NCI-H1694 treated with DMSO at 0.1 percent for 48 hours (cell line): Measurements from ENCODE around the gene MS4A10.

ENCODE experiments used
- DNase-seq: peaks from one replicate; lab custom pipeline; 2025; lab: John Stamatoyannopoulos, UW

The MS4A10 gene

DNA sequence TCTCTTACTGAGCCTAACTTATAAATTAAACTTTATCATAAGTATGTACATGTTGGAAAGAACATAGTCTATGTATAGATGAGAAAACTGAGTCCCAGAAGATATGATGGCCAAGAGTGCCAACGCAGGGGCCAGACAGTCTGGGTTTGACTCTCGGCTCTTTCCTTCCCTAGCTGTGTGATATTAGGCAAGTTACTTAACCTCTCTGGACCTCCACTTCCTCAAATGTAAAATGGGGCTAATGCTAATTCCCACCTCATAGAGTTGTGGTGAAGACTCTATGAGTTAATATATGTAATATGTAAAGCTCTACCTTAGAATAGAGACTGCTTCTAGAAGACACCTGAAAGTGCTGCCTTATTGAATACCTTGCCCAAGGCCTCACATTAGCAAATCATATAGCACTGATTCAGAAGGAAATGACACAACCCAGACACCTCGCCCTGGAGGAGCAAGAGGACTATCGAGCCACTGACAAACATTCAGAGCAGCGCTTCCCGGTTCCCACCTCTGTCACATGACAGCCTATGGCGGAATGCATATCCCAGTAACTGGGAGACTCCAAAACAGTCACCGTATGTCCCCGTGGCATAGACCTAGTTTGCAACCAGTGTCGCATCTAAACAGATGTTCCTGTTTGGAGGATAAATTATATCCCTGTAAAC, 45.5 kb downstream of the MS4A10 start:
- peak; percentile 93 for DNase-seq

DNA sequence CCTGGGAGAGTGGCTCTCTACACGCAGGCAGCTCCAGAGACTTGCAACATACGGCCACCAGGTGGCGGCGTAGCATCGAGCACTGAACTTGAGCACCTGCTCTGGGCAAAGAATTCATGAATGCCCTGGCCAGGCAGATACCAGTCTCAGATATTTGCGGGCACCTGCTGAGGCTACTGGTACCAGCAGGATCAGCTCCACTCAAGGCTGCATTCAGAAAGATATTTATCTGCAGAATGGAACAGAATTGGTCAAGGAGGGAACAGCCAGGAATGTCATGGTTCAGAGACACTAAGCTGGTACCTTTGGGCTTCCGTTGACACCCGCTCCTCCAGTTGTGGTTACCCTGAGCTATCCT, 46.0 kb downstream of the MS4A10 start:
- no peak for DNase-seq

DNA sequence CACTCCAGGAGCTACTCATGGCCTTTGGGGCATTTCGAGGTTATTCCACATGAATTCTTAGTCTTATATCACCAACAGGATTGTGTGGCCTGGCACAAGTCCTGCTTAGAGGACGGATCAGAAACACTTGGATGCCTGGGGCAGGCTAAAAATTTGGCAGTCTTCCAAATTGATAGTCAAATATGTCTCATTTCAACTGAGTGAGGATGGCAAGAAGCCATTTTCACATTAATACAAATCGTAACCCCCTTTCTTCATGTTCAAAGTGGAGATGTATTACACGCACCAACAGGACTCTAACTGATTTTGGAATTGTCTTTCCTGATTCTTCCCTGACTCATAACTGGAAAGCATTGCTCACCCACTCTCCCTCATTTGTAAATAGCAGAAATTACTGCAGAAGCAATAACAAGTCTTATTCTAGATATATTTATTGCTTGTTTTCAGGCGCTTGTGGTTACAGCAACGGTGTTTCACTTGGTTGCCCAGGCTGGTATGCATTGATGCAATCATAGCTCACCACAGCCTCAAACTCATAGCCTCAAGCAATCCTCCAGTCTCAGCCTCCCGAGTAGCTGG, 46.5 kb downstream of the MS4A10 start:
- peak; percentile 38 for DNase-seq

DNA sequence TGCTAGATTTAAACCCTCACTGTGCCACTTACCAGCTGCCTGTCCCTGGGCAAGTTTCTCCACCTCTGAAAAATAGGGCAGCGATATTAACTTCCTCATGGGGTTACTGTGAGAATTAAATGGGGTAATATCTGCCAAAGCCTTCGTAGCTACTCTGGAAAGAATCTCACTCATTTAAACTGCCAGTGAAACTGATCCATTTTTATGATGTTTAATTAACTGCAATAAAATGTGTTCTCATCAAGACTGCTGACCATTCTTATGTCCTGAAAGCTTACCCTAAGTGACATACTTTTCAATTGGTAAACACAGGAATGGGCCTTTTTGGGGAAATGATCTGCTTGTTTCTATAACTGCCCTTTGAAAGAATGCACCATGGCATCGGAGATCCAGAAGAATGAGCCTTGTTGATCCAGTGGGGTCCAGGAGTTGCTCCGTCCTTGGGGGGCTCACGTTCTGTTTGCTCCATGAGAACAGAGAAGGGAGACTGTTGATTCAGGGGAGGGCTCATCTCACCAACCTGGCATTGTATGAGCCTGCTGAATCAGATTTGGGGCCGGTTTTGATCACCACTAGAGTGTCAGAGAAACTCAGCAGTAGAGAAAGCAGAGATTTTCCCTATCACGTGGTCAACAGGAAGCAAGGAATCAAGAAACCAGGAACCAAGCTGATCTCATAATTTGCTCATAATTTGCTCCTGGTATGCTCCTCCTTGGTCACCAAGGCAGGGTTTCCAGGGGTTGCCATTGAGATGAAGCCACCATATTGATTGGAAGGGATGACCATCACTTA, 49.8 kb downstream of the MS4A10 start:
- DNase-seq = no peak

DNA sequence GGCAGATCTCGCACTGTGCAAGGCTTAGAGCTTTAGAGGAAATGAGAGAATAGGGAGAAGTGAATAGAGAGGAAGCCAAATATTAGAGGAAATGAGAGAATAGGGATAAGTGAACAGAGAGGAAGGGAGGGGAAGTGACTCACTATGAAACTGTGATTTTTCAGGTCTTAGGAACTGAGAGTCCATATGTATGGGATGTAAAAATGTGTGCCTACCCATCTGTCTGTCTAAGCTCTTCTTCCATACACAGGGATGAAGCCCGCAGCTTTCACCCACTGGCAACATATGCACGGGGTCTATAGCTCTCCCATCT, 50.4 kb downstream of the MS4A10 start:
- DNase-seq = peak; percentile 17

DNA sequence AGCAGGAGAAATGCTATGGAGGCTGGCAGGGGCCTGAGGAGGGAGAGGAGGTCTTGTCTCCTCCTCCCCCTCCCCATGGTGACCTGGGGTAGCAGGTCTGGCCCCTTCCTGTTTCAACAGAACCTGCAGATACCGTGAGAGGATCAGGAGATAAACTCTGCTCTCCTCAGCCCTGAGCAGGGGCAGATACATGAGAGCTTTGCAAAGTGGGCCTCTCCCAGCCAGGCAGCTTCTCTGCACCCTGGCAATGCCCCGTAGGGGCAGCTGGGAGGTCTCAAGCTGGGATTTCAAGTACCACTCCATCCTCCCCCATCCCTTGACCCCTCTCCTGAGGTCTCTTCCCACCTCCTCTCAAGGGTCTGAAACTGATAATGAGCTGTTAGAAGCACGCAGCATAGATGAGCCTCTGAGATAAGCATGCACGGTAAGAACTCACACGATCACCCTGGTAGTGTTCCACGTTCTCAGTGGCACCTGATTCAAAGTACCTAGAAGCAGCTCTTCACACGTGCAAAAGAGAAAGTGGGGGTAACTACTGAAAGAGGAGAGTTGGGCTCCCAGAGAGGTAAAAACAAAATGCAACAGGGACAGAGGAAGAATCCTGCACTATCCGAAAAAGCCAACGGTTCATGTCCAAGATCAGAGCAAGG, 51.9 kb downstream of the MS4A10 start:
- no peak for DNase-seq

DNA sequence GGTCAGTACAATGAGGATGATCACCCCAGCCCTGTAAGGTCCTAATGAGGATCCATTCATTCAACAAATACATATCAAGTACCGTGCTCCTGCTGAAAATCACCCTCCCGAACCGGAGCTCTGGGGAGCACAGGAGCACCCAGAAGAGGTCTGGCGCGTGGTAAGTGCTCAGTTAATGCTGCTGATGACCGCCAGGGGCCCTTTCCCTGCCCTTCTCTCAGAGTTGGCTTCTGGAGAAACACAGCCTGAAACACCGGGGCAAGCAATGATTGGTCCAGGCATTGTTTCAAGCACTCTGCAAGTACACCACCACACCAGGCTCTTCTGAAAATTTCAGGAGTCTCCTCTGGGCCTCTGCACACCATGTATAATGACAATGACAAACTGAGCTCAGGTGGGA, 53.0 kb downstream of the MS4A10 start:
- DNase-seq = no peak

DNA sequence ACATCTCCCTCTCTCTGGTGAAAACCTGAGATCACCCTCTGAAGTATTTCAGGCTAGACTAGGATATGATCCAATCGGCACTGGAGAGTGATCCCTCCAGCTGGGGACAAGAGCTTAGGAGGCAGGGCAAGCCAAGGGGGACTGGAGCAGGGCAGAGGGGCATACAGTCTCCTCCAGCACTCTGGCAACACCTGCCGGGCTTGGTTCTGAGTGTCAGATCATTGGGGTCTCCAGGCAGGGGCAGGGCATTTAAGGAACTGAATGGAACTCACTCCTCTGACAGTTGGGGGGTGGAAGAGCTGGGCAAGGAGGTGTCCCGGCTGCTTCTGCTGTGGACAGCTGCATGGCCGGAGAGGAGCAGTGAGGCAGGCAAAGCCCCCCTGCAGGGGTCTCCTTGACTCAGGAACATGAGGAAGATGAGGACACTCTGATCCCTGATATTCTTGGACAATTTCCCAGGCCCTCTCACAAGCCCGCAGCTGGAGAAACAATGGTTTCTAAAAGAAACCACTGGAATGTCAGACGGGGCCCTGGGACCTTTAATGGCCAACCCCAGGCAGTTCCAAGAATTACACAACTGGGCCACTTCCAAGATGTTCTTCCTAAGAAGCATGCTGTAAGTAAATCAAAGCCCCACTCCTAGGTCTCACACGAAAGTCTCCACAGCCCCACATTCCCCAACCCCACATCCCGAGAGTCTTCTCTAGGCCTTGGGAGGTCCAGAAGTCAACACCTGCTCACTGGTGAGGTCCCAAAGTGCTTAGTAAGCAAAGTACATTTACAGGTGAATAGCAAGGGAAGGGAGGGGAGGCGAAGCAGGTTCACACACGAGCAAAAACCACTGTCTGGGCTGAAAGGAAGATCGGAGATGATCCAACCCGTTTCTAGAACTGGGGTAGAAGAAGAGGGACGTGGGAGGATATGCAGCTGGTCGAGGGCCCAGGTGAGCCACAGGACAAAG, 55.6 kb downstream of the MS4A10 start:
- no peak for DNase-seq

DNA sequence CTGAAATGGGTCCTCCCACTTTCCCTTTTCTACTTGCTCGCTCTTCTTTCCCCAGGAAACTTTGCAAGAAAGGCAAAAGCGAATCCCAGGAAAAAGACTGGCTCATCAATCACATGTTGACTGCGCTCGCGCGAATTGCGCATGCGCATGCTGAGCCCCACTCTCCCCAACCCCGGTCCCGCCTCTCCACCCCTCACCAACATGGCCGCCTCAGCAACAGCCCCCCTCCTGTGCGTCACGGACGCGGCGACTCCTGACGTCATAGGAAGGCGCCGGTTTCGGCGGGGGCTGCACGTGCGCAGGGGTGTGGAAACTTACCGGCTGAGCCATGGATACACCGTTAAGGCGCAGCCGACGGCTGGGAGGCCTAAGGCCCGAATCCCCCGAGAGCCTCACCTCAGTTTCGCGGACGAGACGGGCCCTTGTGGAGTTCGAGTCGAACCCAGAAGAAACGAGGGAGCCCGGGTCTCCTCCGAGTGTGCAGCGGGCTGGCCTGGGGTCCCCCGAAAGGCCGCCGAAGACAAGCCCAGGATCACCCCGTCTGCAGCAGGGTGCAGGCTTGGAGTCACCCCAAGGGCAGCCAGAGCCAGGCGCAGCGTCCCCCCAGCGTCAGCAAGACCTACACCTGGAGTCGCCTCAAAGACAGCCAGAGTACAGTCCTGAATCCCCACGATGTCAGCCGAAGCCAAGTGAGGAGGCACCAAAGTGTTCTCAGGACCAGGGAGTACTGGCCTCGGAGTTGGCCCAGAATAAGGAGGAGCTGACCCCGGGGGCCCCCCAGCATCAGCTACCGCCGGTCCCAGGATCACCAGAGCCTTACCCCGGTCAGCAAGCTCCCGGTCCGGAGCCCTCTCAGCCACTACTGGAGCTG, 56.9 kb downstream of the MS4A10 start, which contains the start of gene CCDC86:
Gene CCDC86, plus strand, starts transcription at position 317 of the 871 bp plus-strand sequence. Its CDS starts 12 bp downstream, at position 329.
- peak; percentile 70 for DNase-seq

DNA sequence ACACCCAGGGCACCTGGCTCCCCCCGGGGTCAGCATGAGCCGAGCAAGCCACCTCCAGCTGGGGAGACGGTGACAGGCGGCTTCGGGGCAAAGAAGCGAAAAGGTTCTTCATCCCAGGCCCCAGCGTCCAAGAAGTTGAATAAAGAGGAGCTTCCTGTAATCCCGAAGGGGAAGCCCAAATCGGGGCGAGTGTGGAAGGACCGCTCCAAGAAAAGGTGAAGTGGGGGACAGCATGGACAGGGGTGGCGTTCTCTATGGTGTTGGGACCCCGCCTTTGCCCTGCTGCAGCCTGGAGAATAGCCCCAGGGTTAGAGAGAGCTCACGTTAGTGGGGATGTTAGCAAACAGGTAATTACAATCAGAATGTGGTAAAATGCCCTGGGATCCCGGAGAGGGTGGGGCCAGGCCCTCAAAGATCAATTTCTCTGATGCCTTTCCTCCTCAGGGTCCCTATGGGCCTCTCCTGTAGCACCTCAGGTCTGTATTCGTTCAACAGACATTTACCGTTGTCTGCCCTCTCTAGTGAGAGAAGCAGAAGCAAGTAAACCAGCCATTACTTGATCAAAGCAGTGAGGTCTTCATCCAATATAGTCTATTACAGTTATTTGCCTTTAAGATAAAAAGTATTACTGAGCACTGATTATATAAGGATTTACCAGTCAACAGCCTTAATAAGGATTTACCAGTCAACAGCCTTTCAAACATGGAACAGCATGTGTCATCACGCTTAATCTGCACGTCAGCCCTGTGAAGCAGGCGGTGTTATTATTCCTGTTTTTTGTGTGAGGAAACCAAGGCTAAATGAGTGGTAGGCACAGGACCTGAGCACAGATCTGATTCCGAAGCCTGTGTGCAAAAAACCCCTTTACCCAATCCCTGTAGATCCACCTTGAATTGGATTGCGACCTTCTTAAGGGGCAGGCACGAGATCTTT, 57.8 kb downstream of the MS4A10 start:
- DNase-seq = no peak

DNA sequence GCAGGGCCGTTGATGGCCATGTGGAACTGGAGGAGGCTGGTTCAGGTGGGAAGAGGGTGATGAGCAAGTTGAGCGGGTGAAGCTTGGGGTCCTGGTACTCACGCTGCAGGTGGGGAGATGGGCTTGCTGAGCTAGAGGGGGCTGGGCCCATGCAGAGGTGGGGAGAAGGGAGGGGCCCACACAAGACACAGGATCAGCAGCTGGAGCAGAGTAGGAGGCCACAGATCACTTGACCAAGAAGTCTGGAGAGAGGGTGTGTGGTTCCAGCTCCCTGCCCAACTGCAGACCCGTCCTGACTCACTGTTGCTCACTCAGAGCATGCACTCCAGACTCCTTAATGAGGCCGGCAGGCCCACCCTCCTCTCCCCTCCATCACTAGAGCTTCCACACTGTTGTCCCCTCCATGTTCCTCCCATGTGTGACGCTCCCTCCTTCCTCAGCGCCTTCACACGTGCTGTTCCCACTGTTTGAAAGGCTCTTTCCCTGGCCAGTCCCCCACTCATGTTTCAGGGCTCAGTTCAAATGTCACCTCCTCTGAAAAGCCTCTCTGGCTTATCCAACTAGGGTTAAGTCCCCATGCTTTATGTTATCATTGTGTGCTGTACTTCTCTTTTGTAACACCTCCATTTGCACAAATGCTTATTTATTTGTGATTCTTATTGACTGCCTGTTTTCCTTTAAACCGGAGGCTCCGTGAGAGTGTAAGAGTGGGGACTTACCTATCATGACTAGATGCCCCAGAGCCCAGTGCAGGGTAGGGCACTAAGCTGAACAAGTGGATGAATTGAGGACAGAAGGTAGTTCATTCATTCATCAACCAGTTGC, 59.1 kb downstream of the MS4A10 start:
- DNase-seq = no peak

DNA sequence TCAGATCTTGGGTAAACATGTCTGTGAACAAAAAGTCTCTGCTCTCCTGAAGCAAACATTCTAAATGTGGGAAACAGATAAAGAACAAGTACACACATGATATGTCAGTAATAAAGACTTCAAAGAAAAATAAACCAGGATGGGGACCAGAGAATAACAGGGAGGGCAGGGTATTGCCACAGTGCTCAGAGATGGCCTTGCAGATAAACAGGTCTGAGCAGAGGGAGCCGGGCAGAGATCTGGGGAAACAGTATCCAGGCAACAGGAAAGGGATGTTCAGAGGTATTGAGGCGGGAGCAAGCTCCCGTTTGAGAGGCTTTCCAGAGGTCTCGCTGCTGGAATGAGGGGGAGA, 59.7 kb downstream of the MS4A10 start:
- DNase-seq = no peak

DNA sequence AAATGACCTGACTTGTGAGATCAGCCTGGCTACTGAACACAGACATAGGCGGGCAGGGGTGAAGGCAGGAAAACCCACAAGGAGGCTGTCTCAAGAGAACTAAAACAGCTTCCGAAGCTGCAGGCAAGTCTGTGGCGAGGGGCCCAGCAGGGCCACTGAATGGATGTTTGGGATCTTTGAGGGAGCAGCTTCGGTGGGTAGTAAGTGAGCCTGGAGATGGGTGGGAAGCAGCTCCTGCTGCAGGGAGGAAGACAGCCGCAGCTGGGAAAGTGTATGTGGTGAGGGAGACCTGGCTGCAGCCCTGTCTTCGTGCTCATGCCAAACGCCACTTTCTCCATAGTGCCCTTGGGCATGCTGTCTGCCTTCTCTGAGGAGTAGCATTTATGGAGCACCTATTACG, 60.2 kb downstream of the MS4A10 start:
- DNase-seq = no peak

DNA sequence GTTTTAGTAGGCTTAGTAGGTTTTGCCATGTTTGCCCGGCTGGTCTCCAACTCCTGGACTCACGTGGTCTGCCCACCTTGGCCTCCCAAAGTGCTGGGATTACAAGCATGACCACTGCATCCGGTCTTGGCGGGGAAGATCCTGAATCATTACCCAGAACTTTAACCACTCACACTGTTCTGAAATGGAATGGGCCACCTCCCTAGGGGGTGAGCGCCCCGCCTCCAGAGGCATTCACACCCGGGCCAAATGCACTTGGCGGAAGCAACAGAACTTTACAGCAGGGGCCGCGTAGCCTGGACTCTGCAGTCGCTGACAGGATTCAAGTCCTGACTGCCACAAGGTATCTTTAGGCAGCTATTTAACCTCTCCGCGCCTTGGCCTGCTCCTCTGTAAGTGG, 62.1 kb downstream of the MS4A10 start:
- no peak for DNase-seq

DNA sequence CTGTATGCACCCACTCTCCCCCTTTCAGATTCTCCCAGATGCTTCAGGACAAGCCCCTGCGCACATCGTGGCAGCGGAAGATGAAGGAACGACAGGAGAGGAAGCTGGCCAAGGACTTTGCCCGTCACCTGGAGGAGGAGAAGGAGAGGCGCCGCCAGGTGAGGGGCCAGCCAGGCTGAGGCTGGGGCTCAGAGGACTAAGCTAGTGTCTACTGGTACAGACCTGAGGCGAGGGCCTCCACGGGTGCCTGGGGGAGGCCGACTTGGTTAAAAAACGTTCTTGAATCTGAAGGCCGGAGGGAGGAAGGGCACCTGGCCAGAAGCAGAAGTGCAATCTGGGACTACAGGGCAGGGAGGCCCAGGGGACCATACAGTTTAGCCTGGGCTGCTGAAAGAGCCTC, 62.8 kb downstream of the MS4A10 start:
- DNase-seq = no peak

DNA sequence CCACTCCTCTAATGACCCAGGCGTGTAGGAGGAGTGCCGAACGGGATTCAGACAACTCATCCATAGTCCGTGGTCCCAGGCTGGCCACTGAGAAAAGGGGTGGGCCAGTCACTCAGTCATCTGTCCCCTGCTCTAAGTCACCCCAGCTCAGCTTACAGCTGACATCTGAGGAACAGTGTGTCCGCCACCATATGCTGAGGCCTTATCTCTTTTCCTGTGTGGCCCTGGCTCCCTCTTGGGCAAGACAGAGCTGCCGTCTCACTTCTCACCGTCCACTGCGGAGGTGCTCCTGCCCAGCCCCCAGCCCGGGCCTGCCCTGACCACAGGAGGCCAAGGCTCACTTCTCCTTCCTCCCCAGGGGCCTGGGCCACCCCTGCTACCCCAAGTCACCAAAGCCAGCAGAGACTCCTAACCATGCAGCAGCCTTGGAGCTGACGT, 63.6 kb downstream of the MS4A10 start:
- DNase-seq = no peak

DNA sequence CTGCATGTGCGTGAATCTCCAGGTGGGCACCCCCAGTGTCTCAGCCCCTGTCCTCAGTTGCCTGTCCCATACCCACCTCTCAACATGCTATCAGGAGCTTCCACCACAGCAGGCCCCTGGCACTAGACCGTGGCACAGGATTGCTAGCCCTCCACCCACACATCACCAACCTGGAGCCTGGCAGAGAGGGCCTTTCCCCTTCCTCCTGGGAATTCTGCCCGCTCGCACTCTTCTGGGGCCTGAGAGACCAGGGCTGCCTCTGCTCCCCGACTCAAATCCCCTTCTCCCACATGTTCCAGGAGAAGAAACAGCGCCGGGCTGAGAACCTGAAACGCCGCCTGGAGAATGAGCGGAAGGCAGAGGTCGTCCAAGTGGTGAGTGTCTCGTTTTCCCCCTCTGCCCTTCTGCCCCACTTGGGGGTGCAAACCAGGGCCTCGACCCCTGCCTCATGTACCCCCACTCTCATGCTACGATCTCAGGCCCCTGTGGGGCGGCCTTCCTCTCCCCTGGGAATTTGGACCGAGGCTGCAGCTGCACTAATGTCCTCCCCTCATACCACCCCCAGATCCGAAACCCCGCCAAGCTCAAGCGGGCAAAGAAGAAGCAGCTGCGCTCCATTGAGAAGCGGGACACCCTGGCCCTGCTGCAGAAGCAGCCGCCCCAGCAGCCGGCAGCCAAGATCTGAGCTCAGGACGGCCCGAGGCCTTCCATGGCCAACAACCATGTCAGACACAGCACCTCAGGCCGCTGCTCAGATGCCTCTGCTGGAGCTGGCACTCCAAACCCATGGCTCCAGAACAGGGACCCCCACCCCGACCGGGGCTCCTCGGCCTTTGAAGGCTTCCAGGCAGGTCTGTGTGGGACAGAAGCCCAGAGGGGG, 64.7 kb downstream of the MS4A10 start:
- no peak for DNase-seq
